GM21423 (cell line): ENCODE results near the gene SURF1.
"Not testable (repeated sequence)": the region's sequence is repeated elsewhere in the genome, so short reads cannot be mapped to it uniquely, and the experiment has no call there.

Source experiments
- ATAC-seq: cut with Tn5 transposase; IDR thresholded peaks from one replicate; pipeline ENCODE4 v1.9.1; 2021; ENCODE audit warnings: mild to moderate bottlenecking, moderate library complexity; ENCODE audit not compliant: unreplicated experiment

Gene SURF1

GRCh38 chr9:133356391-133357091 is at the start of gene SURF1, which contains the start of gene SURF2:
Gene SURF1 (minus strand): TSS chr9:133356487. CDS start chr9:133356453, 34 bp downstream.
Gene SURF2 (plus strand): TSS chr9:133356550. CDS start chr9:133356593, 43 bp downstream.
- ATAC-seq = peak; percentile 71

GRCh38 chr9:133405508-133406438 is 49.5 kb upstream of the SURF1 start:
- no peak for ATAC-seq

- ATAC-seq = no peak
These were observed 48.2 kb upstream of the SURF1 start for GRCh38 chr9:133404454-133405002.

GRCh38 chr9:133403766-133404453 is 47.6 kb upstream of the SURF1 start:
- no peak for ATAC-seq

GRCh38 chr9:133402689-133403088 is 46.4 kb upstream of the SURF1 start:
- ATAC-seq = no peak

GRCh38 chr9:133401588-133401987 is 45.3 kb upstream of the SURF1 start:
- ATAC-seq = no peak

GRCh38 chr9:133400292-133400691 is 44.0 kb upstream of the SURF1 start:
- ATAC-seq = no peak

GRCh38 chr9:133397895-133398294 is 41.6 kb upstream of the SURF1 start:
- ATAC-seq = no peak

GRCh38 chr9:133397370-133397769 is 41.1 kb upstream of the SURF1 start:
- no peak for ATAC-seq

- ATAC-seq = no peak
These were observed 40.7 kb upstream of the SURF1 start for GRCh38 chr9:133396952-133397351.

- ATAC-seq = no peak
These were observed 38.5 kb upstream of the SURF1 start for GRCh38 chr9:133394687-133395271.

- ATAC-seq = no peak
These were observed 37.1 kb upstream of the SURF1 start for GRCh38 chr9:133393399-133393798.

- ATAC-seq = not testable (repeated sequence)
These were observed 36.0 kb upstream of the SURF1 start for GRCh38 chr9:133392308-133392707.

- not testable (repeated sequence) for ATAC-seq
These were observed 35.2 kb upstream of the SURF1 start for GRCh38 chr9:133391449-133391848.

GRCh38 chr9:133390713-133391112 is 34.4 kb upstream of the SURF1 start:
- ATAC-seq = no peak

- ATAC-seq = no peak
These were observed 33.3 kb upstream of the SURF1 start for GRCh38 chr9:133389562-133389961.

- ATAC-seq = no peak
These were observed 32.8 kb upstream of the SURF1 start for GRCh38 chr9:133389025-133389557.

GRCh38 chr9:133387680-133388079 is 31.4 kb upstream of the SURF1 start:
- no peak for ATAC-seq

GRCh38 chr9:133386338-133386737 is 30.1 kb upstream of the SURF1 start:
- no peak for ATAC-seq

- no peak for ATAC-seq
These were observed 29.2 kb upstream of the SURF1 start for GRCh38 chr9:133385452-133385851.
